A549 (cell line): ENCODE results near the gene C2CD3. TPM values are rescaled to one million over a fixed set of nuclear protein-coding genes. Genes with fewer than 3 reads are reported as not detected.

Source experiments
- ATAC-seq, 2 experiments: fragments of 200-7000 bp in 1 of 2; fragments of >200 bp in 1 of 2; cut with Nextera tagmentation in 1 of 2; cut with Tn5 transposase in 1 of 2; 3 replicates each; pipeline versions ENCODE4 v1.8.0 to v1.9.1; 2018 to 2020; ENCODE audit warnings: mild to moderate bottlenecking in 1 of 2, moderate library complexity in 1 of 2
- CTCF ChIA-PET: fragments of 300-600 bp; sonication (Branson Sonifier 250); formaldehyde crosslinking; extraction: SDS; loops from one replicate; lab custom pipeline; 2021; ENCODE audit warnings: antibody characterized with exemption, inconsistent platforms; lab: Yijun Ruan, JAX
- POLR2A ChIA-PET: fragments of 350-600 bp; formaldehyde crosslinking; extraction: SDS; loops from one replicate; lab custom pipeline; 2021; ENCODE audit warnings: antibody characterized with exemption, inconsistent platforms; lab: Yijun Ruan, JAX
- DNase-seq, 2 experiments: peaks; one replicate each; pipeline versions ENCODE4 v3.0.0 to v3.0.0-alpha.2; 2011 to 2016; ENCODE audit warnings: low read depth in 1 of 2, low spot score in 1 of 2
- FAIRE-seq: peaks from 2 replicates; lab custom pipeline; 2011; peaks lifted over from hg19 to GRCh38; lab: Jason Lieb, UNC
- H3K27ac ChIP-seq, 2 experiments: fragments of >200 bp; sonication (Bioruptor Twin); formaldehyde crosslinking; 3 replicates each; pipeline ENCODE4 v1.5.1; 2016 to 2017
- H3K4me1 ChIP-seq: fragments of >200 bp; sonication (Bioruptor Twin); formaldehyde crosslinking; 3 replicates; pipeline ENCODE4 v1.6.1; 2016
- H3K4me2 ChIP-seq: fragments of >200 bp; sonication (Bioruptor Twin); formaldehyde crosslinking; 3 replicates; pipeline ENCODE4 v1.6.1; 2016
- H3K4me3 ChIP-seq: fragments of >200 bp; sonication (Bioruptor Twin); formaldehyde crosslinking; 3 replicates; pipeline ENCODE4 v1.5.1; 2016
- H3K9me3 ChIP-seq: fragments of >200 bp; sonication (Bioruptor Twin); formaldehyde crosslinking; 3 replicates; pipeline ENCODE4 v1.6.1; 2016
- CEBPB ChIP-seq, 2 experiments: fragments of >200 bp in 1 of 2; sonication (Bioruptor Twin) in 1 of 2; formaldehyde crosslinking in 1 of 2; IDR thresholded peaks; 2 replicates each; pipeline ENCODE4 v1.6.1; 2012 to 2016
- CHD4 ChIP-seq: fragments of 200-600 bp; sonication (generic); IDR thresholded peaks from 2 replicates; pipeline ENCODE4 v1.6.1; 2016; ENCODE audit warnings: antibody characterized with exemption, mild to moderate bottlenecking, borderline replicate concordance
- CTCF ChIP-seq: fragments of >200 bp; sonication (Bioruptor Twin); formaldehyde crosslinking; IDR thresholded peaks from 3 replicates; pipeline ENCODE4 v1.5.1; 2016
- E2F6 ChIP-seq: IDR thresholded peaks from 2 replicates; pipeline ENCODE4 v1.6.1; 2012; ENCODE audit warnings: low read depth, borderline replicate concordance
- EHF ChIP-seq: fragments of 250-450 bp; sonication (Bioruptor Pico); IDR thresholded peaks from 2 replicates; pipeline ENCODE4 v1.5.0; 2020; ENCODE audit warnings: mild to moderate bottlenecking
- EP300 ChIP-seq, 2 experiments: fragments of >200 bp; sonication (Bioruptor Twin); formaldehyde crosslinking; IDR thresholded peaks; 2 replicates in 1 of 2; 3 replicates in 1 of 2; pipeline ENCODE4 v1.6.1; 2016 to 2017
- GATA3 ChIP-seq: IDR thresholded peaks from 2 replicates; pipeline ENCODE4 v1.6.1; 2012; ENCODE audit warnings: borderline replicate concordance
- HDAC2 ChIP-seq: fragments of 200-600 bp; sonication (generic); IDR thresholded peaks from 2 replicates; pipeline ENCODE4 v1.6.1; 2016
- HMGXB4 ChIP-seq: fragments of 250-450 bp; sonication (Bioruptor Pico); IDR thresholded peaks from 2 replicates; pipeline ENCODE4 v1.5.0; 2021; ENCODE audit warnings: mild to moderate bottlenecking, moderate library complexity, borderline replicate concordance
- HOXB13 ChIP-seq: fragments of 250-450 bp; sonication (Bioruptor Pico); IDR thresholded peaks from 2 replicates; pipeline ENCODE4 v1.5.0; 2020; ENCODE audit warnings: low read depth, mild to moderate bottlenecking, moderate library complexity
- JUN ChIP-seq, 2 experiments: fragments of >200 bp; sonication (Bioruptor Twin); formaldehyde crosslinking; IDR thresholded peaks; 2 replicates in 1 of 2; 3 replicates in 1 of 2; pipeline ENCODE4 v1.6.1; 2016 to 2017
- JUNB ChIP-seq: fragments of >200 bp; sonication (Bioruptor Twin); formaldehyde crosslinking; IDR thresholded peaks from 2 replicates; pipeline ENCODE4 v1.6.1; 2016
- MAX ChIP-seq: IDR thresholded peaks from 2 replicates; pipeline ENCODE4 v1.6.1; 2012
- MYC ChIP-seq: IDR thresholded peaks from 2 replicates; pipeline ENCODE4 v1.6.1; 2012; ENCODE audit warnings: mild to moderate bottlenecking, inconsistent platforms, low read length, improper control_type of control experiment, borderline replicate concordance
- NR3C1 ChIP-seq: fragments of >200 bp; sonication (Bioruptor Twin); formaldehyde crosslinking; IDR thresholded peaks from 3 replicates; pipeline ENCODE4 v1.6.1; 2017
- PBX3 ChIP-seq: IDR thresholded peaks from 2 replicates; pipeline ENCODE4 v1.6.1; 2012
- PHF8 ChIP-seq: fragments of 200-600 bp; sonication (generic); IDR thresholded peaks from 2 replicates; pipeline ENCODE4 v1.6.1; 2016; ENCODE audit warnings: low read depth, mild to moderate bottlenecking, antibody characterized with exemption, moderate library complexity, borderline replicate concordance
- POLR2A ChIP-seq: IDR thresholded peaks from 2 replicates; pipeline ENCODE4 v1.6.1; 2012; ENCODE audit warnings: mild to moderate bottlenecking, low read length
- RAD21 ChIP-seq, 2 experiments: fragments of >200 bp in 1 of 2; sonication (Bioruptor Twin) in 1 of 2; formaldehyde crosslinking in 1 of 2; IDR thresholded peaks in 1 of 2; conservative IDR thresholded peaks in 1 of 2; 2 replicates in 1 of 2; 3 replicates in 1 of 2; pipeline ENCODE4 v1.6.1; 2012 to 2018; ENCODE audit warnings: inconsistent platforms in 1 of 2
- RARB ChIP-seq: fragments of 250-450 bp; sonication (Bioruptor Pico); IDR thresholded peaks from 2 replicates; pipeline ENCODE4 v1.8.0; 2021; ENCODE audit warnings: mild to moderate bottlenecking, moderate library complexity
- REST ChIP-seq: fragments of 200-600 bp; sonication (generic); IDR thresholded peaks from 2 replicates; pipeline ENCODE4 v1.6.1; 2016; ENCODE audit warnings: antibody characterized with exemption, mild to moderate bottlenecking, moderate library complexity
- RFX5 ChIP-seq: fragments of 450-650 bp; IDR thresholded peaks from 2 replicates; pipeline ENCODE4 v1.7.1; 2014; ENCODE audit warnings: antibody characterized with exemption, mild to moderate bottlenecking, moderate library complexity
- SMC3 ChIP-seq: fragments of >200 bp; sonication (Bioruptor Twin); formaldehyde crosslinking; IDR thresholded peaks from 3 replicates; pipeline ENCODE4 v1.6.1; 2018; ENCODE audit warnings: inconsistent platforms
- TFCP2L1 ChIP-seq: fragments of 250-450 bp; sonication (Bioruptor Pico); IDR thresholded peaks from 2 replicates; pipeline ENCODE4 v1.5.0; 2021; ENCODE audit warnings: mild to moderate bottlenecking
- ZNF302 ChIP-seq: fragments of 250-450 bp; sonication (Bioruptor Pico); IDR thresholded peaks from 2 replicates; pipeline ENCODE4 v1.9.0; 2021; ENCODE audit warnings: inconsistent platforms, mild to moderate bottlenecking, moderate library complexity
- WGBS: methylation state at CpG from one replicate; pipeline ENCODE4 v1.1.6; 2017; ENCODE audit errors: missing lambda C conversion rate; 5-methylcytosine and 5-hydroxymethylcytosine counted together
- polyA minus RNA-seq: library from RNA; depleted of rRNA, polyadenylated mRNA; stranded (reverse); fragments of >200 nt; gene quantifications from 2 replicates; pipeline ENCODE4 v1.2.3, GENCODE V29; 2011; rRNA and poly(A)+ RNA removed
- polyA plus RNA-seq, 4 experiments: library from polyadenylated mRNA; depleted of rRNA in 3 of 4; stranded (reverse); fragments of >200 nt; fragmentation: RNase III in 1 of 4; extraction: RNeasy Plus Mini Kit Qiagen cat#74134 plus additional on column Dnase treatment in 1 of 4; gene quantifications; 2 replicates in 3 of 4; 3 replicates in 1 of 4; pipeline ENCODE4 v1.2.3, GENCODE V29; 2011 to 2017

Gene C2CD3
- polyA plus RNA-seq (2011; rRNA removed) = 15.2 and 22.7 TPM in 2 replicates
- polyA plus RNA-seq (2012; cell fraction: cytosol; rRNA removed) = 9.3 and 12.0 TPM in 2 replicates
- 17.1 and 19.9 TPM in 2 replicates for polyA plus RNA-seq (2012; cell fraction: nucleus; rRNA removed)
- polyA plus RNA-seq (2017; fragmentation: RNase III; extraction: RNeasy Plus Mini Kit Qiagen cat#74134 plus additional on column Dnase treatment) = 18.2 to 19.8 TPM (median 19.3 TPM) in 3 replicates
- polyA minus RNA-seq = 60.4 and 64.1 TPM in 2 replicates

- Histone ChIP-seq H3K9me3 (no peaks in the 10 kb centered on the region), H3K27ac (peak within 1 kb of the TSS; percentile 90), H3K4me3 (peak within 1 kb of the TSS; percentile 86), H3K4me1 (peaks cover 46% of the 10 kb centered on the region), H3K4me2 (peak within 1 kb of the TSS; percentile 98)
- FAIRE-seq (peak; percentile 88), ATAC-seq (peak; percentile 97 to 98), DNase-seq (peak; percentile 97 to 99)
- POLR2A ChIA-PET = interaction anchor here (0.7 to 1.6 kb wide), 11 partner anchors 9 to 386 kb away, joined by 3 to 6 read pairs (median 3); partner anchors contain the start of gene UCP2
- TF ChIP-seq JUN (IDR thresholded peaks at IDR 0.05) (peak; percentile 48 to 56; a peak in 2 of 5 replicates), EP300 (IDR thresholded peaks at IDR 0.05) (no peak), CTCF (peak; percentile 41; the same call in 1 of the 3 replicates), HDAC2 (no peak), HOXB13 (no peak), RFX5 (no peak), GATA3 (peak; percentile 25; the same call in 1 of the 2 replicates), ZNF302 (CRISPR knock-in tag) (no peak), E2F6 (peak; percentile 54; the same call in 1 of the 2 replicates), MAX (peak; percentile 82), RARB (CRISPR knock-in tag) (no peak), NR3C1 (no peak), HMGXB4 (no peak), EHF (CRISPR knock-in tag) (no peak), POLR2A (peak; percentile 98), PHF8 (peak; percentile 70), JUNB (no peak), RAD21 (conservative IDR thresholded peaks at IDR 0.05 in 1 of 2, IDR thresholded peaks at IDR 0.05 in 1 of 2) (peak; percentile 44 to 71), TFCP2L1 (CRISPR knock-in tag) (no peak), SMC3 (peak; percentile 58), CEBPB (IDR thresholded peaks at IDR 0.05) (peak in 1 of 2 experiments; percentile 21; a peak in 2 of 4 replicates), PBX3 (0 out of 2 replicates have a peak, but pooled peaks have one; percentile 24), MYC (0 out of 2 replicates have a peak, but pooled peaks have one; percentile 35), CHD4 (no peak), REST (peak; percentile 66)
- CTCF ChIA-PET = interaction anchor here (0.6 to 2.1 kb wide), 20 partner anchors 8 to 273 kb away, joined by 3 to 11 read pairs (median 4); partner anchors contain the start of gene UCP2
- WGBS = under 1% methylated on average over 53 of the region's 68 CpGs
Measured at GRCh38 chr11:74170694-74171629, at the start of gene C2CD3, which contains the start of gene PPME1. Gene C2CD3, minus strand, starts transcription at chr11:74171002. Its CDS starts 210 bp downstream, at chr11:74170792. Gene PPME1, plus strand, starts transcription at chr11:74171289. Its CDS starts 133 bp downstream, at chr11:74171422.
